ENCODE results near the gene ZNF558.

ZNF558 gene

GRCh38 chr19:8832132-8833021 is at the start of gene ZNF558, which contains the start of gene MBD3L1:
TSS of gene ZNF558 (minus strand) at chr19:8832304. CDS start at chr19:8822659, 9,645 bp downstream.
TSS of gene MBD3L1 (plus strand) at chr19:8832377. CDS start at chr19:8842679, 10,302 bp downstream.
- DNase-seq (ENCODE audit: low spot score), result peak; percentile 99

- no peak for DNase-seq (ENCODE audit: low spot score)
Observed at GRCh38 chr19:8881512-8881911, 49.4 kb upstream of the ZNF558 start.

GRCh38 chr19:8880868-8881488 is 48.9 kb upstream of the ZNF558 start:
- no peak for DNase-seq (ENCODE audit: low spot score)

GRCh38 chr19:8877854-8878705 is 46.0 kb upstream of the ZNF558 start:
- no peak for DNase-seq (ENCODE audit: low spot score)

- DNase-seq (ENCODE audit: low spot score), result no peak
Observed at GRCh38 chr19:8866344-8866743, 34.2 kb upstream of the ZNF558 start.

- no peak for DNase-seq (ENCODE audit: low spot score)
Observed at GRCh38 chr19:8858260-8858659, 26.2 kb upstream of the ZNF558 start.

DNA sequence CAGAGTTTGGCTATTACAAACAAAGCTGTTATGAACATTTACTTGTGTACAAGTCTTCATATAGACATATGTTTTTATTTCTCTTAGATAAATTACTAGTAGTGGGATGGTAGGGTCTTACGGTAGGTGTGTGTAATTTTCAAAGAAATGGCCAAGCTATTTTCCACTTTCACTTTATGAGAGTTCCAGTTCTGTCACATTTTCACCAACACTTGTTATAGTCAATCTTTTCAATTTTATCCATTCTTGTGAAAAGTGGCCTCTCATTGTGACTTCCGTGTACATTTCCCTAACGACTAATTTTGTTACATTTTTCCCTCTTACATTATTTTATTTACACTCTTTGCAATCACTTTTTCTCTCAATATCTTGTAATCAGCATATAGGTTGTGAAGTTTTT is 18.4 kb upstream of the ZNF558 start:
- DNase-seq (ENCODE audit: low spot score), result no peak

DNA sequence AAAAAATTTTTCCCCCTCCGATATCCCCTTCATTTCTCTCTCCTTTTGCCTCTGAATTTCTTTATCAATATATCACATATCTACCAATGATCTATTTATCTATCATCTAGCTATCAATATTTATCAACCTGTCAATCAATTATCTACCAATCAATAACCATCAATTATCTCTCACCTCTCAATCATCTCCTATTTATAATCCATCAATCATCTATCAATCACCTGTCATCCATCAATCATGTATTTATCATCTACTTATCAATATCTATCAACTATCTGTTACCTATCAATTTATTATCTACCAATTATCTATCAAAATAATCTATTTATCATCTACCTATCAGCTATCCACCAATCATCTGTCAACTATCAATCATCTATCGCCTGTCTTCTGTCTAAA is 17.1 kb upstream of the ZNF558 start:
- no peak for DNase-seq (ENCODE audit: low spot score)

DNA sequence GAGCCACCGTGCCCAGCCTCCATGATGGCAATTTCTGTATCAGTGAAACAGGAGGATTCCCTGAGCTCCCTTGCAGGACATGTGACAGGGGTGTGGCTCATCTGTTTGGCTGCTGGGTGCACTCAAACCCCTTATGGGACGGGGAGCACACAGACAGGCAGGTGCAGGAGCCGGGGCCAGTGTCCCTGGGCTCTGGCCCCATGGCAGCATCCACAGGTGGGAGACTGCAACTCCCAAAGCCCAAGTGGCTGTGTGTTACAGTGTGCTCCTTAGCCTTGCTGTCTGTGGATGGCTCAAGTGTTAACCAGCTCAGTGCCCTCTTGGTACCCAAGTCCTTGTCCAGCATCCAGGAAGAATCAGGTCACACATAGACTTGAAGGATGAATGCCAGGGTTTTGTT is 14.7 kb upstream of the ZNF558 start:
- no peak for DNase-seq (ENCODE audit: low spot score)

DNA sequence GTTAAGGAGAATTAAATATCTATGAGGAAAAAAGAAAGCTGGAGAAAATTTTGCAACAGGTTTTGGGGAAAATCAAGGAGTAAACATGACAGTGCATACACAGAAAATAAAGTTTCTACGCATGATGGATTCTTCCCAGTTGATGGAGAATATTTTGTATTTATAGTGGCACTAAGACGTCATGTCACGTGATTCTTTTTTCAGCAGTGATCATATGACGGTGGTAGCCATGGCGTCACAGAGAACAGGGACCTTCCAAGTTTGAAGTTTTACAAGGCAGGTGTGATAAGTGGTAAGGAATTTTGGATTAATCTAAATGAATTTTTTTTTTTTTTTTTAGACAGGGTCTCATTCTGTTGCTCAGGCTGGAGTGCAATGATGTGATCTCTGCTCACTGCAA is 8.6 kb upstream of the ZNF558 start:
- no peak for DNase-seq (ENCODE audit: low spot score)

DNA sequence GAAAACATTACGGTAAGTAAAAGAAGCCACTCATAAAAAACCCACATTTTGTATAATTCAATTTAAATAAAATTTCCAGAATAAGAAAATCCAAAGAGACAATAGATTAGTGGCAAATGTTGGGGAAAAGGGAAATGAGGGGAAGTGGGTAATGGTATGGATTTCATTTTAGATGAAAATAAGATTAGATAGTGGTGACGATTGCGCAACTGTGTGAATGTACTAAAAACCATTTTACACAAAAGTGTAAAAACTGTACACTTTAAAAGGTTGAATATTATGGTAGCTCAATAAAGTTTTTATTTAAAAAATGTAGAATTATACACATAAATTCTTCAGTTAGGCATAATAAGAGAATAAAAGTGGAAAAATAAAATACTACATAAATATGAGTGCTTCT is 3.8 kb upstream of the ZNF558 start:
- DNase-seq (ENCODE audit: low spot score), result no peak

GRCh38 chr19:8835446-8835845 is 3.3 kb upstream of the ZNF558 start:
- DNase-seq (ENCODE audit: low spot score), result no peak

GRCh38 chr19:8831832-8832131 is 322 bp downstream of the ZNF558 start:
- no peak for DNase-seq (ENCODE audit: low spot score)

GRCh38 chr19:8831373-8831772 is 731 bp downstream of the ZNF558 start:
- no peak for DNase-seq (ENCODE audit: low spot score)

- no peak for DNase-seq (ENCODE audit: low spot score)
Observed at GRCh38 chr19:8827277-8827676, 4.8 kb downstream of the ZNF558 start.

DNA sequence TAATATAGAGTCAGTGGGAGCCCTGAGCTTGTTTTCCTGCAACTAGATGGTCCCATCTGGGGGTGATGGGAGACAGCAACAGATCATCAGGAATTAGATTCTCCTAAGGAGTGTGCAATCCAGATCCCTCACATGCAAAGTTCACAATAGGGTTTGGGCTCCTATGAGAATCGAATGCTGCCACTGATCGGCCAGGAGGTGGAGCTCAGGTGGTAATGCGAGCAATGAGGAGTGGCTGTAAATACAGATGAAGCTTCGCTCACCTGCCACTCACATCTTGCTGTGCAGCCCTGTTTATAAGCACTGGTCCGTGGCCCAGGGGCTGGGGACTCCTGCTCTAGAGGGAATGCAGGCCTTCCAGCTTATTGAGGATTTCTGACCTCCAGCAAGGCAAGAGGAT is 5.7 kb downstream of the ZNF558 start:
- no peak for DNase-seq (ENCODE audit: low spot score)

DNA sequence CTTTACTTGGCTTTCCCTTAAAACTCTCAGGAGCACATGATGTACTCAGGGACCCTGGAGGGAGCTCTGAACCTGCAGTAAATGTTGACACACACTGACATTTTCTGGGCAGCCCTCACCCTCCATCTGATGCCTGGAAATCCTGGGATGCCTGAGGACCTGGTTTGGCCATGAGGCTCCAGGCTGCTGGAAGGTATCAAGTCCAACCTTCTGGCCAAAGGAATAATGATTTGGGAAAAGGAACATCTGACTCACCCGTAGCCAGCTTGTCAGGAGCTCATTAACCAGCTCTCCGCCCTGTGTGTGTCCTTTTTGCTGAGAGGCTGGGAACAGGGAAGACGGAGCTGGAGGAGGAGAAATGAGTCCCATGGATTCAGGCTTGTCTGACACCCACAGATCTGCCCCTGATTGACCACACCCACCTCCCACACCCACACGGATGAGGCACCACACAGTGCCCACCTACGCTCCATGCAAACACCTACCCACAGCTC is 10.3 kb downstream of the ZNF558 start:
- peak; percentile 29 for DNase-seq (ENCODE audit: low spot score)

DNA sequence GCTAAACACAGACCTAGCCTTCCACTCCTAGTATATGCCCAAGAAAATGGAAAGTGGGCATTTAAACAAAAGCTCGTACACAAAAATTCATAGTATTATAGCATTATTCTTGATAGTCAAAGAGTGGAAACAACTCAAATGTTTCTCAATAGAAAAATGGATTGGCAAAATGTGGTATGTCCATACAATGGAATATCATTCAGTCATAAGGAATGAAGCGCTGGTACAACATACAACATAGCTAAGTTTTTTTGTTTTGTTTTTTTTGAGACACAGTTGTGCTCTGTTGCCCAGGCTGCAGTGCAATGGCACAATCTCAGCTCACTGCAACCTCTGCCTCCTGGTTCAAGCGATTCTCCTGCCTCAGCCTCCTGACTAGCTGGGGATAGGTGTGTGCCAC is 11.9 kb downstream of the ZNF558 start:
- DNase-seq (ENCODE audit: low spot score), result no peak

DNA sequence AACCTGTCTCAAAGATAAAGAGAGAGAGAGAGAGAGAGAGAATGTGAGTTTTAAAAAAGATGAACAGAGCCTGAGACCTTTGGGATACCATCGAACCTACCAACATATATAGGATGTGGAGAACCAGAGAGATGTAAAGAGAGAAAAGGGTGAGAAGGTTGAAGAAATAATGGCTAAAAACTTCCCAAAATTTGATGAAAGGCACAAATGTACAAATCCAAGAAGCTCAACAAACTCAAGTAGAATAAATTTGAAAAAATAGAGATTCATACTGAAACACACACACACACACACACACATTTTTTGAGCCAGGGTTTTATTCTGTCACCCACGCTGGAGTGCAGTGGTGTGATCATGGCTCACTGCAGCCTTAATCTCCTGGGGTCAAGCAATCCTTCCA is 16.3 kb downstream of the ZNF558 start:
- DNase-seq (ENCODE audit: low spot score), result no peak

DNA sequence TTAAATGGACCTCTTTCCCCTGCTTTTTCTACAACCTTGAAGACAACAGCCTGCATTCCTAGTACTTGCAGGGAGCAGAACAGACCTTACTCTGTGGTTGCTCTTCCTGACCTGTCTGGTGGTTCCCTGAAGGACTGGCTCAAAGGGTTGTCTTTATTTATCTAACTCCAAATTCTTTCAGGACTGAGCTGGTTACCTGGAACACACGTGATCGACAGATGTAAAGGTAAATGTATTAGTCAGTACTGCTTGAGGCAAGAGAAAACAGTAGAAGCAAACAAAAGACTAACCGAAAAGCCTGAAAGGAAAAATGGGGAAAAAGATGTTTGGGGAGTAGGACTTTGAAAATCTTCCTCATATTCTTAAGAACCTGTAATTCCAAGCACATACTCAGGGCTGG is 17.9 kb downstream of the ZNF558 start:
- DNase-seq (ENCODE audit: low spot score), result no peak

DNA sequence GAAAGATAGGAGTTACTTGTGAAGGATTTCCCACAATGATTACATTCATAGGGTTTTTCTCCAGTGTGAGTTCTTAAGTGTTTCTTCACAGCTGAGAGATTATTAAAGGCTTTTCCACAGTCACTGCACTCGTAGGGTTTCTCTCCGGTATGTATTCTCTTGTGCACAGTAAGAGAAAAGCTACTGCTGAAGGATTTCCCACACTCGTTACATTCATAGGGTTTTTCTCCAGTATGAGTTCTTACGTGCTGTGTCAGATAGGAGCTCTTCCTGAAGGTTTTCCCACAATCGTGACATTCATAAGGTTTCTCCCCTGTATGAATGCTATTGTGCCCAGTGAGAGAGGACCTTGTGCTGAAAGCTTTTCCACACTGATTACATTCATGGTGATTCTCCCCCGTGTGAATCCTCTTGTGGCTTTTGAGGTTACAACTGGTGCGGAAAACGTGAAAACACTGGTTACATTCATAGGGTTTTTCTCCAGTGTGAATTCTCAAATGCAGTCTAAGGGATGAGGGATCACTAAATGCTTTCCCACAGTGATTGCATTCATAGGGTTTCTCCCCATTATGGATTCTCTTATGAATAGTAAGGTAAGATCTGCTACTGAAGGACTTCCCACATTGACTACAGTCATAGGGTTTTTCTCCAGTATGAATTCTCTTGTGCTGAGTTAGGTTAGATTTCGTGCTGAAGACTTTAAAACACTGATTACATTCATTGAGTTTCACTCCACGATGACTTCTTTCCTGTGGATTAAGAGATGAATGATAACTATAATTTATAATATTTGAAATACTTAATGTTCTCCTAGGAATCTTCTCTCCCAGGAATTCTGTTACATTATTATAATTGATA is 20.6 kb downstream of the ZNF558 start:
- DNase-seq (ENCODE audit: low spot score), result no peak

DNA sequence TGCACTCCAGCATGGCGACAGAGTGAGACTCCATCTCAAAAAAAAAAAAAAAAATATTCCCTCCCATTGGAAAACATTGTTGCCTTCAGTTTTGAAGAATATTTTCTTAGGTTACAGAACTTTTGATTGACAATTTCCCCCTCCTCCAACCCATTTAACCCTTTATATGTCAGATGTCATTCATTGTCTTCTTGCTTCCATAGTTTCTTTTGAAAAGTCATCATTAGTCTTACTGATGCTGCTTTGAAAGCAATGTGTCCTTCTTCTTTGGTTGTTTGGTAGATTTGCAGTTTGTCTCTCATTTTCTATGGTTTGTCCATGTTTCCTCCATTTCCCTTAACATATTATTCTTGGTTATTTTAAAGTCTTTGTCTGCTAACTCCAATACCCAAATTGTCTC is 25.4 kb downstream of the ZNF558 start:
- DNase-seq (ENCODE audit: low spot score), result no peak

All from pons (tissue), 1 donor.